GM12872 (cell line): ENCODE data around the gene SLC25A10.

Source experiments
- TF ChIP-seq, protein P1 (sequence below): IDR thresholded peaks from 3 replicates; pipeline ENCODE4 v1.5.1; 2011; ENCODE audit warnings: low read depth, mild to moderate bottlenecking, low read length, moderate library complexity; ENCODE audit not compliant: insufficient read depth

SLC25A10 gene

DNA sequence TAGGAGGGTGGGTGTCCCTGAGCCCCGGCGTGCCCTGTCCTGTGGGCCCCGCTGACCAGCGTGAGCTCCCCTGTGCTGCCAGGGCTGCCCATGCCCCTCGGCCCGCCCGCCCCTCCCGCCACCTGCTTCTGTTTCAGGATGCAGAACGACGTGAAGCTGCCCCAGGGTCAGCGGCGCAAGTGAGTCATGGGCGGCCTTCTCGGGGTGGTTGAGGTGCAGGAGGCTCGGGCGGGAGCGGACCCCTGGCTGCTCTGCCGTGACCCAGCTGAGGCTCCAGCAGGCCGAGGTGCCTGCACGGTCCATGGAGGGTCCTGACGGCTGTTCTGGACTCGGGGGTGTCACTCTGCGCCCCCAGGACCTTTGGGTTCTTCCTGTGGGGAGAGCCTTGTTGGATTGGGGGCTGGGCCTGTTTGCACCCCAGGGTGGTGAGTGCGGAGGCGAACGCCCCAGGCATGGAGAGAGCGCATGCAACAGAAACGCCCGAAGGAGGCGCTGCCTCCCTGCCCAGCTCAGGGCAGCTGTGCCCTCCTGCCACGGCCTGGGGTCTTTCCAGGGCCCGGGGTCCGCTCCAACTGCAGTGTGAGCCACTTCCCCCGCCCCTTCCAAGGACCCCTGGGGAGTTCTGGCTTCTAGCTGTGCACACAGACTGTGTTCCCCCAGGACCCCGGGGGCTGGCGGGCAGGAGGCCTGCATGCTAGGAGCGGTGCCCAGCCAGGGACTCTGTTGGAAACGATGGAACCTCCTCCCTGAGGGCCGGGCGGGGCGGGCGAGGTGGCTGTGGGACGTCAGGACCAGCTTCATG, 4.0 kb downstream of the SLC25A10 start:
- TF ChIP-seq, protein P1, sequence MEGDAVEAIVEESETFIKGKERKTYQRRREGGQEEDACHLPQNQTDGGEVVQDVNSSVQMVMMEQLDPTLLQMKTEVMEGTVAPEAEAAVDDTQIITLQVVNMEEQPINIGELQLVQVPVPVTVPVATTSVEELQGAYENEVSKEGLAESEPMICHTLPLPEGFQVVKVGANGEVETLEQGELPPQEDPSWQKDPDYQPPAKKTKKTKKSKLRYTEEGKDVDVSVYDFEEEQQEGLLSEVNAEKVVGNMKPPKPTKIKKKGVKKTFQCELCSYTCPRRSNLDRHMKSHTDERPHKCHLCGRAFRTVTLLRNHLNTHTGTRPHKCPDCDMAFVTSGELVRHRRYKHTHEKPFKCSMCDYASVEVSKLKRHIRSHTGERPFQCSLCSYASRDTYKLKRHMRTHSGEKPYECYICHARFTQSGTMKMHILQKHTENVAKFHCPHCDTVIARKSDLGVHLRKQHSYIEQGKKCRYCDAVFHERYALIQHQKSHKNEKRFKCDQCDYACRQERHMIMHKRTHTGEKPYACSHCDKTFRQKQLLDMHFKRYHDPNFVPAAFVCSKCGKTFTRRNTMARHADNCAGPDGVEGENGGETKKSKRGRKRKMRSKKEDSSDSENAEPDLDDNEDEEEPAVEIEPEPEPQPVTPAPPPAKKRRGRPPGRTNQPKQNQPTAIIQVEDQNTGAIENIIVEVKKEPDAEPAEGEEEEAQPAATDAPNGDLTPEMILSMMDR: no peak

DNA sequence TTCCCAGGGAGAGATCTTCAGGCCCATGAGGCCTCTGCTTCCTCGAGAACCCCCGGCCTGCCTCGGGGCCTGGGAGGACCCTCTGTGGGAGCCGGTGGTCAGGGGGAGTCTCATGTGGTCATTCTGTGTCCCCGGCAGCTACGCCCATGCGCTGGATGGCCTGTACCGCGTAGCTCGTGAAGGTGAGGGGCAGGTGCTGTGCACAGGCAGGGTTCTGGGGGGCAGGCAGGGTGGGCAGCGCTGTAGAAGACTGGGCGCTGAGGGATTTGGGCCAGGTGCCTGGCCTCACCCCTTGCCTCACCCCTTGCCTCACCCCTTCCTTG, 4.6 kb downstream of the SLC25A10 start:
- TF ChIP-seq, protein P1: no peak

DNA sequence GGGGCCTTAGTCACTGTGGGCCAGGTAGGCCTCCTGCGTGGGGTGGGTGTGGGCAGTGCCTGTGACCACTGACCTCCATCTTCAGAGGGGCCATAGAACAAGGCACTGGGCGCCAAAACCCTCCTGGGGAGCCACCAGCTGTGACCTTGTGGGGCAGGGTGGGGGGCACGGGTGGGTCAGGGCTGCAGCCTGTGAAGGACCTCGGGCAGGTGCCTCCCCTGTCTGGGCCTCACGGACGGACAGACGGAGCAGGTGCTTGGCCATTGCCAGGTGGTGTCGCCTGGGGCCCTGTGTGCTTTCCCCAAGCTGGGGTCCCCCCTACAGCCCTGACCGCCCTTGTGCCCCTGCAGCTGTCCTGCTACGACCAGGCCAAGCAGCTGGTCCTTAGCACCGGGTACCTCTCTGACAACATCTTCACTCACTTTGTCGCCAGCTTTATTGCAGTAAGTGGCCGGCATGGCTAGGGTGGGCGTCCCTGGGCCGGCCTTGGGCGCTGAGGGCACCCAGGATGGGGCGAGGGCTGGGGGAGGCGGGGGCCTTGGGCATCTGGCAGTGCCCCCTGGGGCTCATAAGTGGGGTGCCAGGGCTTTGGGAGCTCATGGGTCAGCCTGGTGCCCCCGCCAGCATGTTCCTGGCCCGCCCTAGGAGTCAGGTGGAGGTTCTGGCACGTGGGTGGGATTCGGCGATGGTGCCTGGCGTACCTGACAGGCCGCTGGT, 5.1 kb downstream of the SLC25A10 start:
- TF ChIP-seq, protein P1: no peak

DNA sequence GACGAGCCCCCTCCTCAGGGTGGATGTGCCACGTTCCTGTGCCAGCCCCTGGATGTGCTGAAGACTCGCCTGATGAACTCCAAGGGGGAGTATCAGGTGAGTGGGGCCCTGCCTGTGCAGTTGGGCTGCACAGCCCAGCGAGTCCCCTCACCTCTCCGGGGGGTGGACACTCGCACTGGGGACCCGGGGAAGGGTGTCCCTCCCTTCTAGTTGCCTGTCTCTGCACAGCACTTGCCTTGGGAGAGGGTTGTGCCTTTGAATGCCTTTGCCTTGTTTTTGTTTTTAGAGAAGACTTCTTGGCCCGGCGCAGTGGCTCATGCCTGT, 5.6 kb downstream of the SLC25A10 start:
- TF ChIP-seq, protein P1: no peak

DNA sequence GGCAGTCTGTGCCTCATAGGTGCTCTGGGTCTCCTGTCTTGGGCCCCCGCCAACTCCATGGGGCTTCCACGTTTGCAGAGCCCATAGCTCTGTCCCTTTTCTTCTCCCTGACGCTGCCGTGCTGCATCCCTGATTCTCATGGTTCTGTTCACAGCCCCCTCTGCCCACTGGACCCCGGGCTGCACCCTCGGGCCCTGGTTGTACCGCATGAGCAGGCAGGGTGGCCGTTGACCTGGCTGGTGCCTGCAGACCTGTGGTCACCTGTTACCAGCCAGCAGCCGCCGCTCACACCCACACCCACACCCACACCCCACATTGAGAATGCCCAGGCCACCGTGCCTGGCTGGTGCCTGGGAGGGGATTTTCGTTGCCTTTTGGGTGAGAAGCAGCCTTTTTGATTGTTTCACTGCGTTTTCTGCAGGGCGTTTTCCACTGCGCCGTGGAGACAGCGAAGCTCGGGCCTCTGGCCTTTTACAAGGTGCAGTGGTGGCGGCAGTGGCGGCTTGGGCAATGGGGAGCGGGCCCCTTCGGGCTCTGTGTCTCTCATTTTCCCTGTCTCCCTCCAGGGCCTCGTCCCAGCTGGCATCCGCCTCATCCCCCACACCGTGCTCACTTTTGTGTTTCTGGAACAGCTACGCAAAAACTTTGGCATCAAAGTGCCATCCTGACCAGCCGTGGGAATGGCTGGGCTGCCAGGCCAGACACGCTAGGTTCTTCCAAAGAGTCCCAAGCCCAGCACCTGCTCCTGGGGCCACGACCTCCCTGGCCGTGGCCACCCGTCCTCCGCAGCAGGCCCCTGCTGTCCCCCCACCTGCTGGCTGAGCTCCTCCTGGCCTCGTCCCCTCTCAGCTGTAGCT, 7.6 kb downstream of the SLC25A10 start:
- TF ChIP-seq, protein P1: no peak

DNA sequence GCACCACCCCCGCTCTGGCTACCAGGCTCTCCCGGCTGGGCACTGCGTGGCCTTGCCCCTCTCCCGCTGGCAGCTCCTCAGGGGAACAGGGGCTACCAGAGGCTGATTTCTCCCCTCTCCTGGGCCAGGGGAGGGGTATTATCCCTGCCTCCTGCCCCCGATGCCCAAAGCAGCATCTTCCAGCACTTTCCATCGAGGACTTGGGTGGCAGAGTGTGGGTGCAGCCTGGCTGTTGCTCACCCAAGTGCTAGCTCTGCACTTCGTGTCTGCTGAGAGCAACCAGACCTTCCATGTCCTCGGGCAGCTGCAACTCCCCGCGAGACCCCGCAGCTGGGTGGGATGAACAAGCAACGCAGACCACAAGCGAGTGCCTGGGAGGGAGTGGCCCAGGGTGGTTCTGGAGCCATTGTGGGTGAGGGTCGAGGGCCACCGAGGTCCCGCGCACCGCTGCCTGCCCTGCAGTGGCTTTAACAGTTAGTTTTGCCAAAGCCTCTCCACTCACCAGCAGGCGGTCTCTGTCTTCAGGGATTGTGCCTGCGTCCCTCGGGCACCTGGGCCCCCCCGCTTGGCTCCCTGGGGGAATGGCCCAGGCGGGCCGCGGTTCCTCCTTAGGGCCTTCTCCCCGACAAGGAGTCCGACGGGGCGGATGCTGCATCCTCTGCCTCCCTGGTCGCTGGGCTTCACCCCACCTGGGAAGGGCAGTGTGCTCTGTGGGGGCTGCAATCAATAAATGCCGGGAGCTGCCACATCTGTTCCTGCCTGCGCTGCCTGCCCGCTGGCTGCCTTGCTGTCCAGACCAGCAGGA, 8.4 kb downstream of the SLC25A10 start:
- TF ChIP-seq, protein P1: no peak
